ENCODE data around the gene ALG11. TPM values are rescaled to one million over a fixed set of nuclear protein-coding genes. Genes with fewer than 3 reads are reported as not detected.
"Not testable (repeated sequence)": the region's sequence is repeated elsewhere in the genome, so short reads cannot be mapped to it uniquely, and the experiment has no call there.

ALG11 gene
- polyA plus RNA-seq, 4 donors, result 1.4 to 25.9 (median 4.9) TPM

- Histone ChIP-seq H3K36me3 (ENCODE audit: control insufficient read depth in 3 of 3, insufficient read depth in 2 of 3, low read depth in 1 of 3, low read length in 3 of 3) (peaks cover 0 to 22% (median 0%) of the 10 kb centered on the region in 3 donors), H3K27ac (ENCODE audit: low read depth in 1 of 3, low read length in 2 of 3) (no peak overlapping the region), H3K4me1 (ENCODE audit: control insufficient read depth in 3 of 3, insufficient read depth in 2 of 3, low read depth in 1 of 3, low read length in 2 of 3) (peaks cover 0 to 40% (median 1%) of the 10 kb centered on the region in 3 donors), H3K27me3 (ENCODE audit: control insufficient read depth in 3 of 3, insufficient read depth in 3 of 3, low read length in 3 of 3) (no peaks in the 10 kb centered on the region), H3K4me3 (ENCODE audit: low read depth in 1 of 3, low read length in 3 of 3) (no peak overlapping the region), H3K9me3 (ENCODE audit: control insufficient read depth in 2 of 2, insufficient read depth in 1 of 2, low read depth in 1 of 2, low read length in 1 of 2) (no peaks in the 10 kb centered on the region)
- FAIRE-seq, result no peak
- DNase-seq, result no peak
- 7 to 66% (median 50%) methylated on average over 1 of the region's 1 CpG for WGBS, 3 donors
These were observed 35.8 kb upstream of the ALG11 start for GRCh38 chr13:51976423-51976822.

GRCh38 chr13:51976890-51977289 is 35.3 kb upstream of the ALG11 start:
- 84 to 88% (median 85%) methylated on average over 5 of the region's 5 CpGs for WGBS, 3 donors
- no peak for FAIRE-seq

GRCh38 chr13:51977625-51978024 is 34.6 kb upstream of the ALG11 start:
- 93 to 94% (median 94%) methylated on average over 5 of the region's 5 CpGs for WGBS, 3 donors
- Histone ChIP-seq H3K4me3 (ENCODE audit: low read depth in 1 of 3, low read length in 3 of 3) (no peak overlapping the region), H3K36me3 (ENCODE audit: control insufficient read depth in 3 of 3, insufficient read depth in 2 of 3, low read depth in 1 of 3, low read length in 3 of 3) (peaks cover 0 to 15% (median 0%) of the 10 kb centered on the region in 3 donors), H3K27ac (ENCODE audit: low read depth in 1 of 3, low read length in 2 of 3) (peak overlapping the region in 1 of 3 donors; percentile 91), H3K4me1 (ENCODE audit: control insufficient read depth in 3 of 3, insufficient read depth in 2 of 3, low read depth in 1 of 3, low read length in 2 of 3) (peaks cover 0 to 30% (median 0%) of the 10 kb centered on the region in 3 donors), H3K27me3 (ENCODE audit: control insufficient read depth in 3 of 3, insufficient read depth in 3 of 3, low read length in 3 of 3) (no peaks in the 10 kb centered on the region), H3K9me3 (ENCODE audit: control insufficient read depth in 2 of 2, insufficient read depth in 1 of 2, low read depth in 1 of 2, low read length in 1 of 2) (no peaks in the 10 kb centered on the region)
- FAIRE-seq (no peak), DNase-seq (no peak)

More at GRCh38 chr13:51976890-51977289, 35.3 kb upstream of the ALG11 start:
- H3K9me3 ChIP-seq (ENCODE audit: control insufficient read depth in 2 of 2, insufficient read depth in 1 of 2, low read depth in 1 of 2, low read length in 1 of 2), result no peaks in the 10 kb centered on the region
- H3K4me3 ChIP-seq (ENCODE audit: low read depth in 1 of 3, low read length in 3 of 3), result no peak overlapping the region
- DNase-seq, result no peak
- H3K27ac ChIP-seq (ENCODE audit: low read depth in 1 of 3, low read length in 2 of 3), result no peak overlapping the region
- no peaks in the 10 kb centered on the region for H3K27me3 ChIP-seq (ENCODE audit: control insufficient read depth in 3 of 3, insufficient read depth in 3 of 3, low read length in 3 of 3)
- peaks cover 0 to 22% (median 0%) of the 10 kb centered on the region in 3 donors for H3K36me3 ChIP-seq (ENCODE audit: control insufficient read depth in 3 of 3, insufficient read depth in 2 of 3, low read depth in 1 of 3, low read length in 3 of 3)
- peaks cover 0 to 37% (median 1%) of the 10 kb centered on the region in 3 donors for H3K4me1 ChIP-seq (ENCODE audit: control insufficient read depth in 3 of 3, insufficient read depth in 2 of 3, low read depth in 1 of 3, low read length in 2 of 3)

GRCh38 chr13:51978796-51979556 is 33.2 kb upstream of the ALG11 start:
- FAIRE-seq (no peak), DNase-seq (peak; percentile 93 to 96)
- peaks cover 0 to 30% (median 0%) of the 10 kb centered on the region in 3 donors for H3K4me1 ChIP-seq (ENCODE audit: control insufficient read depth in 3 of 3, insufficient read depth in 2 of 3, low read depth in 1 of 3, low read length in 2 of 3)
- peak overlapping the region; percentile 59 to 91 (median 72) for H3K27ac ChIP-seq (ENCODE audit: low read depth in 1 of 3, low read length in 2 of 3)
- peaks cover 0 to 8% of the 10 kb centered on the region in 2 donors for H3K9me3 ChIP-seq (ENCODE audit: control insufficient read depth in 2 of 2, insufficient read depth in 1 of 2, low read depth in 1 of 2, low read length in 1 of 2)
- no peak overlapping the region for H3K4me3 ChIP-seq (ENCODE audit: low read depth in 1 of 3, low read length in 3 of 3)
- peaks cover 0 to 12% (median 0%) of the 10 kb centered on the region in 3 donors for H3K36me3 ChIP-seq (ENCODE audit: control insufficient read depth in 3 of 3, insufficient read depth in 2 of 3, low read depth in 1 of 3, low read length in 3 of 3)
- WGBS, 3 donors, result 23 to 57% (median 36%) methylated on average over 5 of the region's 5 CpGs
- H3K27me3 ChIP-seq (ENCODE audit: control insufficient read depth in 3 of 3, insufficient read depth in 3 of 3, low read length in 3 of 3), result no peaks in the 10 kb centered on the region

GRCh38 chr13:51980908-51981307 is 31.3 kb upstream of the ALG11 start:
- peak overlapping the region in 1 of 3 donors; percentile 91 for H3K27ac ChIP-seq (ENCODE audit: low read depth in 1 of 3, low read length in 2 of 3)
- 68 to 76% (median 74%) methylated on average over 4 of the region's 4 CpGs for WGBS, 3 donors
- H3K27me3 ChIP-seq (ENCODE audit: control insufficient read depth in 3 of 3, insufficient read depth in 3 of 3, low read length in 3 of 3), result no peaks in the 10 kb centered on the region
- peaks cover 0 to 8% of the 10 kb centered on the region in 2 donors for H3K9me3 ChIP-seq (ENCODE audit: control insufficient read depth in 2 of 2, insufficient read depth in 1 of 2, low read depth in 1 of 2, low read length in 1 of 2)
- peaks cover 0 to 5% (median 0%) of the 10 kb centered on the region in 3 donors for H3K36me3 ChIP-seq (ENCODE audit: control insufficient read depth in 3 of 3, insufficient read depth in 2 of 3, low read depth in 1 of 3, low read length in 3 of 3)
- H3K4me3 ChIP-seq (ENCODE audit: low read depth in 1 of 3, low read length in 3 of 3), result no peak overlapping the region
- peaks cover 0 to 26% (median 0%) of the 10 kb centered on the region in 3 donors for H3K4me1 ChIP-seq (ENCODE audit: control insufficient read depth in 3 of 3, insufficient read depth in 2 of 3, low read depth in 1 of 3, low read length in 2 of 3)
- DNase-seq, result no peak
- FAIRE-seq, result no peak

GRCh38 chr13:51981355-51981754 is 30.8 kb upstream of the ALG11 start:
- peaks cover 0 to 5% (median 0%) of the 10 kb centered on the region in 3 donors for H3K36me3 ChIP-seq (ENCODE audit: control insufficient read depth in 3 of 3, insufficient read depth in 2 of 3, low read depth in 1 of 3, low read length in 3 of 3)
- H3K9me3 ChIP-seq (ENCODE audit: control insufficient read depth in 2 of 2, insufficient read depth in 1 of 2, low read depth in 1 of 2, low read length in 1 of 2), result peaks cover 0 to 8% of the 10 kb centered on the region in 2 donors
- peaks cover 0 to 26% (median 0%) of the 10 kb centered on the region in 3 donors for H3K4me1 ChIP-seq (ENCODE audit: control insufficient read depth in 3 of 3, insufficient read depth in 2 of 3, low read depth in 1 of 3, low read length in 2 of 3)
- peak overlapping the region in 1 of 3 donors; percentile 91 for H3K27ac ChIP-seq (ENCODE audit: low read depth in 1 of 3, low read length in 2 of 3)
- no peak overlapping the region for H3K4me3 ChIP-seq (ENCODE audit: low read depth in 1 of 3, low read length in 3 of 3)
- no peaks in the 10 kb centered on the region for H3K27me3 ChIP-seq (ENCODE audit: control insufficient read depth in 3 of 3, insufficient read depth in 3 of 3, low read length in 3 of 3)
- WGBS, 3 donors, result 81 to 89% (median 89%) methylated on average over 4 of the region's 4 CpGs
- FAIRE-seq (no peak), DNase-seq (no peak)

GRCh38 chr13:51983292-51983691 is 28.9 kb upstream of the ALG11 start:
- not testable (repeated sequence) for H3K27me3 ChIP-seq (ENCODE audit: control insufficient read depth in 3 of 3, insufficient read depth in 3 of 3, low read length in 3 of 3); H3K27ac ChIP-seq (ENCODE audit: low read depth in 1 of 3, low read length in 2 of 3); DNase-seq; H3K9me3 ChIP-seq (ENCODE audit: control insufficient read depth in 2 of 2, insufficient read depth in 1 of 2, low read depth in 1 of 2, low read length in 1 of 2); FAIRE-seq; H3K36me3 ChIP-seq (ENCODE audit: control insufficient read depth in 3 of 3, insufficient read depth in 2 of 3, low read depth in 1 of 3, low read length in 3 of 3); H3K4me3 ChIP-seq (ENCODE audit: low read depth in 1 of 3, low read length in 3 of 3)
- H3K4me1 ChIP-seq (ENCODE audit: control insufficient read depth in 3 of 3, insufficient read depth in 2 of 3, low read depth in 1 of 3, low read length in 2 of 3), result peaks cover 0 to 24% (median 0%) of the 10 kb centered on the region in 3 donors
- 87 to 95% (median 89%) methylated on average over 3 of the region's 3 CpGs for WGBS, 3 donors

GRCh38 chr13:51984904-51985303 is 27.3 kb upstream of the ALG11 start:
- H3K4me3 ChIP-seq (ENCODE audit: low read depth in 1 of 3, low read length in 3 of 3); FAIRE-seq; H3K9me3 ChIP-seq (ENCODE audit: control insufficient read depth in 2 of 2, insufficient read depth in 1 of 2, low read depth in 1 of 2, low read length in 1 of 2); H3K27me3 ChIP-seq (ENCODE audit: control insufficient read depth in 3 of 3, insufficient read depth in 3 of 3, low read length in 3 of 3); H3K36me3 ChIP-seq (ENCODE audit: control insufficient read depth in 3 of 3, insufficient read depth in 2 of 3, low read depth in 1 of 3, low read length in 3 of 3); H3K27ac ChIP-seq (ENCODE audit: low read depth in 1 of 3, low read length in 2 of 3); DNase-seq: not testable (repeated sequence)
- 87 to 96% (median 89%) methylated on average over 4 of the region's 4 CpGs for WGBS, 3 donors
- peaks cover 0 to 13% (median 0%) of the 10 kb centered on the region in 3 donors for H3K4me1 ChIP-seq (ENCODE audit: control insufficient read depth in 3 of 3, insufficient read depth in 2 of 3, low read depth in 1 of 3, low read length in 2 of 3)

All from small intestine (tissue), 7 donors.